HepG2 (cell line): ENCODE measurements around the gene SLC26A2. TPM values are rescaled to one million over a fixed set of nuclear protein-coding genes. Genes with fewer than 3 reads are reported as not detected.
A peak's percentile ranks its signal among the peaks of the same experiment; 100 is the strongest.

Experiments
- ELF1 ChIP-seq: sonication (generic); formaldehyde crosslinking; IDR thresholded peaks from 2 replicates; pipeline ENCODE4 v1.4.0; 2020; ENCODE audit warnings: missing genetic modification reagents
- JUN ChIP-seq: sonication (generic); formaldehyde crosslinking; IDR thresholded peaks from 2 replicates; pipeline ENCODE4 v1.4.0; 2020; ENCODE audit warnings: mild to moderate bottlenecking, missing genetic modification reagents
- KDM5B ChIP-seq: sonication (generic); formaldehyde crosslinking; IDR thresholded peaks from 2 replicates; pipeline ENCODE4 v1.4.0; 2020; ENCODE audit warnings: missing genetic modification reagents, mild to moderate bottlenecking, borderline replicate concordance
- KLF9 ChIP-seq: IDR thresholded peaks from 2 replicates; pipeline ENCODE4 v1.6.1; 2016; ENCODE audit warnings: low read depth
- MLXIP ChIP-seq: sonication (generic); formaldehyde crosslinking; IDR thresholded peaks from 2 replicates; pipeline ENCODE4 v1.9.0; 2021; ENCODE audit warnings: missing genetic modification reagents, borderline replicate concordance
- MXD3 ChIP-seq: IDR thresholded peaks from 2 replicates; pipeline ENCODE4 v1.6.1; 2016; ENCODE audit warnings: mild to moderate bottlenecking, missing biosample characterization, missing genetic modification reagents
- RARG ChIP-seq: sonication (generic); formaldehyde crosslinking; IDR thresholded peaks from 2 replicates; pipeline ENCODE4 v1.4.0; 2020; ENCODE audit warnings: low read depth, mild to moderate bottlenecking, missing genetic modification reagents
- RBM22 ChIP-seq: fragments of 200-400 bp; formaldehyde crosslinking; optimal IDR thresholded peaks from 2 replicates; pipeline ENCODE3; 2017; ENCODE audit warnings: mild to moderate bottlenecking, low read length, moderate library complexity
- SKI ChIP-seq: fragments of 450-650 bp; IDR thresholded peaks from one replicate; pipeline ENCODE4 v1.6.1; 2018; ENCODE audit warnings: mild to moderate bottlenecking; ENCODE audit not compliant: partially characterized antibody
- SSRP1 ChIP-seq: IDR thresholded peaks from 2 replicates; pipeline ENCODE4 v1.6.1; 2016; ENCODE audit warnings: control low read depth
- TFDP2 ChIP-seq: sonication (generic); formaldehyde crosslinking; IDR thresholded peaks from 2 replicates; pipeline ENCODE4 v1.4.0; 2020; ENCODE audit warnings: missing genetic modification reagents
- ZBTB26 ChIP-seq: IDR thresholded peaks from 2 replicates; pipeline ENCODE4 v1.6.1; 2016; ENCODE audit warnings: missing compliant biosample characterization, missing genetic modification reagents, borderline replicate concordance
- ZFP82 ChIP-seq: sonication (generic); formaldehyde crosslinking; IDR thresholded peaks from 2 replicates; pipeline ENCODE4 v1.5.1; 2020; ENCODE audit warnings: mild to moderate bottlenecking, missing genetic modification reagents, borderline replicate concordance
- ZNF30 ChIP-seq: sonication (generic); formaldehyde crosslinking; IDR thresholded peaks from 2 replicates; pipeline ENCODE4 v1.5.0; 2020; ENCODE audit warnings: mild to moderate bottlenecking, missing genetic modification reagents
- ZNF337 ChIP-seq: sonication (generic); formaldehyde crosslinking; IDR thresholded peaks from 2 replicates; pipeline ENCODE4 v1.5.1; 2020; ENCODE audit warnings: missing genetic modification reagents, low read depth, mild to moderate bottlenecking, borderline replicate concordance
- ZNF451 ChIP-seq: sonication (generic); formaldehyde crosslinking; IDR thresholded peaks from 2 replicates; pipeline ENCODE4 v1.5.0; 2020; ENCODE audit warnings: mild to moderate bottlenecking, missing genetic modification reagents
- ZNF513 ChIP-seq: sonication (generic); formaldehyde crosslinking; conservative IDR thresholded peaks from 2 replicates; pipeline ENCODE4 v1.5.0; 2020; ENCODE audit warnings: missing genetic modification reagents
- ZNF678 ChIP-seq: sonication (generic); formaldehyde crosslinking; IDR thresholded peaks from 2 replicates; pipeline ENCODE4 v1.4.0; 2020; ENCODE audit warnings: mild to moderate bottlenecking, missing genetic modification reagents
- ZNF878 ChIP-seq: sonication (generic); formaldehyde crosslinking; IDR thresholded peaks from 2 replicates; pipeline ENCODE4 v1.8.1; 2023; ENCODE audit warnings: mild to moderate bottlenecking, missing genetic modification reagents, moderate library complexity
- ZSCAN20 ChIP-seq: sonication (generic); formaldehyde crosslinking; IDR thresholded peaks from 2 replicates; pipeline ENCODE4 v1.4.0; 2020; ENCODE audit warnings: missing genetic modification reagents, mild to moderate bottlenecking, borderline replicate concordance
- polyA plus RNA-seq, 8 experiments: library from polyadenylated mRNA; depleted of rRNA in 3 of 8; stranded (reverse) in 7 of 8; unstranded in 1 of 8; fragments of >200 nt; fragmentation: Illumina TruSeq in 4 of 8; extraction: Trizol in 4 of 8; gene quantifications; 2 replicates each; pipeline versions ENCODE4 v1.2.1 to v1.2.3, GENCODE V29; 2011 to 2016; ENCODE audit warnings: low read depth in 4 of 8, missing spikeins in 1 of 8, mixed read lengths in 1 of 8; ENCODE audit not compliant: insufficient read depth in 1 of 8
- total RNA-seq, 5 experiments: library from RNA; depleted of rRNA; stranded (reverse); fragments of >200 nt; fragmentation: Illumina TruSeq; extraction: Trizol; gene quantifications; 2 replicates each; pipeline ENCODE4 v1.2.3, GENCODE V29; 2016; ENCODE audit warnings: low read depth in 1 of 5
- TF ChIP-seq, protein P1 (sequence below): sonication (generic); formaldehyde crosslinking; IDR thresholded peaks from 2 replicates; pipeline ENCODE4 v1.4.0; 2020; ENCODE audit warnings: mild to moderate bottlenecking, missing genetic modification reagents
- TF ChIP-seq, protein P2 (sequence below): sonication (generic); formaldehyde crosslinking; IDR thresholded peaks from 2 replicates; pipeline ENCODE4 v1.8.1; 2023; ENCODE audit warnings: mild to moderate bottlenecking, moderate library complexity, missing genetic modification reagents

The SLC26A2 gene
- total and polyA plus RNA-seq, 2 of the 13 experiments (the other 11 are each of a cell fraction or from before 2014, with no cell fraction given) = 2.2 to 7.9 TPM

DNA sequence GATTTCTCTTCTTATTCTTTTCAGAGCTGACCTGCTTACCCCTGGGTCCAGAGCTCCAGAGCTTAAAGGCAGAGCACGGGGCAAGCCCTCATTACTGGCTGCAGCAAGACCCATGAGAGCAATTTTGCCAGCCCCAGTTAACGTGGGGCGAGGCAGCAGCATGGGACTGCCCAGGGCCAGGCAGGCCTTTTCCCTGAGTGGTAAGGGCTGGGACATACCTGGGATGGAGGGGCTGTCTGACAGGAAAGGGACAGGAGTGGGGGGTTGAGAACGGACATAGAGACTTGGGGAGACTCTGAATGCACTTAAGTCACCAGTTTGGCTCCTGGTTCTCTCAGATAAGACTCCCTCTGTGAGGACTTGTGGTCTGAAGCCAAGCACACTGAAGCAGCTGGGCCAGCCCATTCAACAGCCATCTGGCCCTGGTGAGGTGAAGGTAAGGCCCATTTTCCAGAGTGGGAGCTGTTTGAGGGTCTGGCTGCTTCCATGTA, 66.2 kb downstream of the SLC26A2 start (continued):
- TF ChIP-seq ZNF878 (CRISPR knock-in tag) = no peak
- TF ChIP-seq KLF9 (CRISPR knock-in tag) = no peak
- no peak for TF ChIP-seq JUN
- TF ChIP-seq KDM5B (CRISPR knock-in tag) = no peak
- no peak for TF ChIP-seq ZNF513 (CRISPR knock-in tag)
- TF ChIP-seq ZNF337 (CRISPR knock-in tag) = no peak
- no peak for TF ChIP-seq ZSCAN20 (CRISPR knock-in tag)
- TF ChIP-seq, protein P1, sequence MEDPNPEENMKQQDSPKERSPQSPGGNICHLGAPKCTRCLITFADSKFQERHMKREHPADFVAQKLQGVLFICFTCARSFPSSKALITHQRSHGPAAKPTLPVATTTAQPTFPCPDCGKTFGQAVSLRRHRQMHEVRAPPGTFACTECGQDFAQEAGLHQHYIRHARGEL (CRISPR knock-in tag) = no peak
- no peak for TF ChIP-seq MXD3 (CRISPR knock-in tag)
- TF ChIP-seq, protein P2, sequence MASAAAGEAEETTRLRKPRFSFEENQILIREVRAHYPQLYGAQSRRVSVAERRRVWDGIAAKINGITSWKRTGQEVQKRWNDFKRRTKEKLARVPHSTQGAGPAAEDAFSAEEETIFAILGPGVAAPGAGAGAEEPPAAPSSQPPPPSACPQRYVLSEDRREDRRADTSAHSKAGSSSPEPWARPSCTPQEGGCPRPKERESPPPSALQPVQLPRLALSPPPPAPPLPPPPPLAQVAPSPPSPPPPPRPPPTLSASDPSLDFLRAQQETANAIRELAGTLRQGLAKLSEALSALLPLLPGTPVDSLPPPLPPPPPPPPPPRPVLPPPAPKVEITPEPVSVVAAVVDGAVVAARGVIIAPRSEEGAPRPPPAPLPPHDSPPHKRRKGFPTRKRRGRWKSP (CRISPR knock-in tag) = no peak
- TF ChIP-seq ELF1 (CRISPR knock-in tag) = no peak
- no peak for TF ChIP-seq ZNF678
- no peak for TF ChIP-seq ZBTB26
- no peak for TF ChIP-seq MLXIP (CRISPR knock-in tag)
- TF ChIP-seq SSRP1 (CRISPR knock-in tag) = no peak
- TF ChIP-seq SKI = no peak
- no peak for TF ChIP-seq ZNF451 (CRISPR knock-in tag)
- TF ChIP-seq ZFP82 (CRISPR knock-in tag) = no peak
- TF ChIP-seq ZNF30 (CRISPR knock-in tag) = no peak
- TF ChIP-seq RBM22 = peak; percentile 24
- TF ChIP-seq RARG (CRISPR knock-in tag) = no peak
- no peak for TF ChIP-seq TFDP2 (CRISPR knock-in tag)
